ENCODE measurements around the gene RAD51B.

DNA sequence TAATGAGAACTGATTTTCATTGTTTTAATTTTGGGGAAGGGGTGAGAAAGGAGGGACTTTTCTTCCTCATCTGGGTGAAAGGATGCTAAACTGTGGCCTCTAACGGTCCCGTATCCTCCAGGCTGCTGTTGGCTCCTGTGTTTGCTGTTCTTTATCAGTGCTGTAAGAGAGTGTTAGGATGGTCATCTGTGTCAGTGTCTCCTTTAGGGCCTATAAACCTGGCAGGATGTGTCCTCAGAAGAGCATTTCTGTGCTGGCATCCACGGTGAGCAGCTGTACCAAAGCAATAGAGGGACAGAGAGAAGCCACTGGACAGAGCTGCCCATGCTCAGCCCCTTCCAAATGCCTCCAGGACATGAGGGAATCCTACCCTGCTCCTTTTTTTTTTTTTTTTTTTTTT is 720.2 kb downstream of the RAD51B start:
- TF ChIP-seq, protein P1, sequence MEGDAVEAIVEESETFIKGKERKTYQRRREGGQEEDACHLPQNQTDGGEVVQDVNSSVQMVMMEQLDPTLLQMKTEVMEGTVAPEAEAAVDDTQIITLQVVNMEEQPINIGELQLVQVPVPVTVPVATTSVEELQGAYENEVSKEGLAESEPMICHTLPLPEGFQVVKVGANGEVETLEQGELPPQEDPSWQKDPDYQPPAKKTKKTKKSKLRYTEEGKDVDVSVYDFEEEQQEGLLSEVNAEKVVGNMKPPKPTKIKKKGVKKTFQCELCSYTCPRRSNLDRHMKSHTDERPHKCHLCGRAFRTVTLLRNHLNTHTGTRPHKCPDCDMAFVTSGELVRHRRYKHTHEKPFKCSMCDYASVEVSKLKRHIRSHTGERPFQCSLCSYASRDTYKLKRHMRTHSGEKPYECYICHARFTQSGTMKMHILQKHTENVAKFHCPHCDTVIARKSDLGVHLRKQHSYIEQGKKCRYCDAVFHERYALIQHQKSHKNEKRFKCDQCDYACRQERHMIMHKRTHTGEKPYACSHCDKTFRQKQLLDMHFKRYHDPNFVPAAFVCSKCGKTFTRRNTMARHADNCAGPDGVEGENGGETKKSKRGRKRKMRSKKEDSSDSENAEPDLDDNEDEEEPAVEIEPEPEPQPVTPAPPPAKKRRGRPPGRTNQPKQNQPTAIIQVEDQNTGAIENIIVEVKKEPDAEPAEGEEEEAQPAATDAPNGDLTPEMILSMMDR (IDR thresholded peaks at IDR 0.05): no peak
- TF ChIP-seq POLR2A (IDR thresholded peaks at IDR 0.05) (no peak), EP300 (IDR thresholded peaks at IDR 0.05) (no peak)

Measured in tibial nerve (tissue), 4 donors.